NCI-H1048 (cell line): ENCODE data around the gene USP4.

Experiments
- DNase-seq: peaks from one replicate; lab custom pipeline; 2025; lab: John Stamatoyannopoulos, UW

The USP4 gene

DNA sequence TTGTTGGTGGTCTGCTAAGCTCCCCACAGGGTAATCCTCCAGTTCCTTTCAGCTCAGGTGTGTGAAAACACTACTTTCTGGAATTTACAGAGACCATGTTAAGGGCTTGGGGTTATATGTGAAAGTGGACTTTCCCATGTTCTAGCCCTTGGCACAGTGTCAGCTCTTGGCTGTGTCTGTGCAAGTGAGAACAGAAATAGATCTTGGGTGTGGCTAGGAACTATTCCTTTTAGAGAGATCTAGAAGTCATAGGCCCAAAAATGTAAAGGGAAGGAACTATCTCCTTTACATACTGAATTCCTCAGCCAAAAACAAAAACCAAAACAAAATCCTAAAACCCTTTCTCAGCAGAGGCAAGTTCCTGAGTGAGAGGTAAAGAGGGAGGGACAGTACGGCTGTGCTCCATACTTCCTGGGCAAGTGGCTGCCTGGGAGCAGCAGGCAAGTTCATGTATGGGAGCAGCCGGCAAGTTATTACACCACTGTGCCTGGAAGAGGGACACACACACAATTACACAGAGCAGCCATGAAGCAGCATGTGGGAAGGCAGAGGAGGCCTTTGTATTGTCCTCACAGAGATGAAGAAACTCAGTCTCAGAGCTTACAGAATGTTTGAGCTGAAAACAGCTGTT, 43.0 kb downstream of the USP4 start:
- no peak for DNase-seq

DNA sequence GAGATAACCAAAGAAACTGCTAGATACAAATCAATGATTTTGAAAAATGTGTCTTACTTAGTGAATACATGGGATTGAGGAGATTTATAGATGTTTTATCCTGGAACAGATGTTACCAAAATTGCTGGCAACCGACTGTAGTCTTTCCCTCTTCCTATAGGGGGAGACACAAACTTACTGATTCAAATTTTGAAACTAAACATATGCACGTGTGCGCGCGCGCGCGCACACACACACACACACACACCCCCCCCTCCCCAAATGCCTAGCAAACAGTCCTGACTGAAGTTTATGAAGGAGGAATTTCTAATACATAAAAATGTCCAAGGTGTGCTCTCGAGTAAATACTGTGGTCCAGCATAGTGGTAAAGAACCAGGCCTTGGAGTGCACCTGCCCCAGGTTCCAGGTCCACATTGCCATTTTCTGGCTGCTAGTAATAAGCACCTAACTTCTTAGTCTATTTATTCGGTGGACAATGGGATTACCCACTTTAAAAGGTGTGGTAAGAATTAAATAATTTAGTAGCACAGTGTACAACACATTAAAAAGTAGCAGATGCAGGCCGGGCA, 44.3 kb downstream of the USP4 start:
- no peak for DNase-seq

DNA sequence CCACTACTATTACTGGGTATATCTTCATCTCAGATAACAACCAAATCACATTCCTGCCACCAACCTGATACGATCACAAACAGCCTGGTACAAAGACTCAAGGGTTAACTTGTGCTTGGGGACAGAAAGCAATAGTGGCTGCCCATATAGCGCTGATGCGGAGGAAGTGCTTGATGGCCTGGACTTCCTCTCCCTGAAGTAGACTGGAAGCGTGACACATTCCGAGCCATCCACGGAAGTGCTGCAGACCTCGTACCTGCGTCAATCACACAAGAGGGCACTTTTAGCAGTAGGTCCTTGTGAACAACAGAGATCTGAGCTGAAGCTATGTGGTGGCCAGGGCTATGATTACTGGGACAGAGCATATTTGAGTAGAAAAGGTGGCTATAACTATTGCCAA, 45.5 kb downstream of the USP4 start:
- no peak for DNase-seq

DNA sequence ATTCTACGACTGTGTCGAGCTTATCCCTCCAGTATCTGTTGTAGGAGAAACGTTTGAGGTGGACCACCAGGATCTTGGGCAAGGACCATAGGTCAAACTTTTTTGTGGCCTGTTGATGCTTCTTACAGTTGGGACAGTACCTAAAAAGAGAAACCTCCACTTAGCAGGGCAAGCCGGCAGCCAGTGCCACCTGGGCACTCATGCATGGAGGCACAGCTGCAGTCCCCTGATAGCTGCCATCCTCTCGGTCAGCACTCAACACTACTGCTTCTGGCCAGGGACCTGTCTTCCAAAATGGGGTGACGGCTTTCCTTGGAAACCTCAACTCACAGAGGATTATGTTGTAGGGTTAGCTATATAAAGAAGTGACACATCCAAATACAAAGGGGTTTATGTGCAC, 55.9 kb downstream of the USP4 start:
- no peak for DNase-seq

DNA sequence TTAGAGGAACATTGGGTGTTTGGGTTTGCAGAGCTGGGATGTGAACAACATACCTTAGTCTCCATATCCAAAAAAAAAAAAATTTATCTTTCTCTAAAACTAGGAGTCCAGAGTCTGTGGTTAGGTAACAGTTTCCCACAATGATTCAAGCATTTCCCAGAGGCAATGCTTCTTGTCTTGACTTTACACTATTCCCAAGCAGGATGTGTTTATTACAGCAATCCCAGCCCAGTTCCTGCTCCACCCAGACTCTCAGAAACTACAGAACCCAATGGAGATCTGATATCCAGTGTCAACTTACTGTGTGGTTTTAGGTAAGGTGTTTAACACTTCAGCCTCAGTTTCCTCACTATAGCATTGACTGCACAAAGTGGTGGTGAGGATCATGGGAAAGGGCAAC, 60.5 kb downstream of the USP4 start:
- no peak for DNase-seq

DNA sequence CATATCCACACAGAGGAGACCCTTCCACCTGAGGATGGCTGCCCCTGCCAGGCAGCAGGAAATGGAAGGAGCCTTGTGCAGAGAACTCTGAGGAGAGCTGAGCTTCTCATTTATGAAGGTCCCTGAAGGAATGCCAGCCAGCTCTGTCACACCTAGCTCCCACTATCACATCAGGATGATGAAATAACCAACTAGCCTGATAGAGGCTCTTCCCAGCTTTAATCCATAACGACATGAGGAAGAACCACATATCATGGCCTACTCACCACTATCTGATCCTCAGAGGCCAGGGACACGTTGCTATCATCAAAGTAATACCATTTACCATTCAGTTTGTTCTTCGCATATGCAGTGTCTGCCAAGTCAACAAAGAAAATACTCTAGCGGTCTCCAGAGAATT, 61.3 kb downstream of the USP4 start:
- DNase-seq, result no peak

DNA sequence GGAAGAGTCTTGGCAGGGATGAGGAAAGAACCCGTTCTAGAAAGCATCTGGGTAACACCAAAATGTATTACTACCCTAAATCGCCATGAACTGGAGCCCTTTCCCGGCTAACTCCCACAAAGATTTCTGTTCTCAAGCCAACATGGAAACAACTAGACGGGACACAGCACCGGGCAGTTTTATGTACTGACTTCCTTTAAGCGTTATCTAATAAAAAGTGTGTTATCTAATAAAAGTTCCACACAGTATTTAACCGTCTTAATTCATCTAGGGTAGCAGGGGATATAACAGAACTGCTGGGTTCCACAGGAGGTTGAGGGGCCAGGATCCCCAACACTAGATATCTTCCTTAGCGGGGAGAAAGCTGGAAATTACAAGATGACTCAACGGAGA, 62.5 kb downstream of the USP4 start:
- no peak for DNase-seq

DNA sequence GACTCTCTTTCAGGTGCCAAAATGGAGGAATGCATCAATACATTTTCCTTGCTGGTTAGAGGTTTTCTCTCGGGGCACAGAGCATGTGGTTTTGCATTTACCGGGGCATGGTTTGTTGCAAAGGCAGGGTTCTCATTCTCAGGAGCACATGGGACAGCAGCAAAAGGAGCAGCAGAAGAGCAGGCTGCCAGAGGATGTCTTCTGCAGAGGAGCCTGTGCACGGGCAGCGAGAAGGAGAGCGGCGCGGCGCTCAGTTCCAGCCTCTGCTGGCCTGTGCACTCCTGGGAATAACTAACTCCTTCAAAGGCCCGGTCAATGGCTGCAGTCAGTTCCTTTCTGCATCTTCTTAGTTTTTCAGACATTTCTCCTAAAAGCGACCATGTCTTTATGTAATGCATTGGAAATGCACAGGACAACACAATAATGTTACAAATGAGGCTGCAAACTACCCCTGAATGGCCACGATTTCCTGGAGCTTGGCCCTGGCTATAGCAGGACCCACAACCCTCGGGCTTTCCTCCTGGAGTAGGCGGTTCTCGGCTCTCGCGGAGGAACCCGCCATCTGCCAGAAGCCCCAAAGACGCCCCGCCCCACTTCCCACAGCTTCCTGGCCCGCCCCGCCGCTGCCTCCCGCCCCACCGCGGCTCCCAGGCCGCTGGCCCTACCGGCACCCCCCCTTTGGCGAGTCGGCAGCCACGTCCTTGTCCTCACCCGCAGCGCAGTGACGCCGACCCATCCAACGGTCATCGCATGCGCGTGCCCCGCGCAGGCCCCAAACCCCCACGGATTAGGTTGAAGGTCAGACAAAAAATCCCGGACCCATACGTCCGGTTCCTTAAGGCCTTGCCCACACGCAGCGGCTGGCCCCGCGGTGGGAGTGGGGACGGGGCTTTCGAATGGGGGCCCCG, 63.1 kb downstream of the USP4 start, which contains the start of gene C3orf62:
Gene C3orf62 (minus strand): TSS at position 758 of the 908 bp plus-strand sequence. CDS start 360 bp downstream, at position 398.
- DNase-seq, result no peak

DNA sequence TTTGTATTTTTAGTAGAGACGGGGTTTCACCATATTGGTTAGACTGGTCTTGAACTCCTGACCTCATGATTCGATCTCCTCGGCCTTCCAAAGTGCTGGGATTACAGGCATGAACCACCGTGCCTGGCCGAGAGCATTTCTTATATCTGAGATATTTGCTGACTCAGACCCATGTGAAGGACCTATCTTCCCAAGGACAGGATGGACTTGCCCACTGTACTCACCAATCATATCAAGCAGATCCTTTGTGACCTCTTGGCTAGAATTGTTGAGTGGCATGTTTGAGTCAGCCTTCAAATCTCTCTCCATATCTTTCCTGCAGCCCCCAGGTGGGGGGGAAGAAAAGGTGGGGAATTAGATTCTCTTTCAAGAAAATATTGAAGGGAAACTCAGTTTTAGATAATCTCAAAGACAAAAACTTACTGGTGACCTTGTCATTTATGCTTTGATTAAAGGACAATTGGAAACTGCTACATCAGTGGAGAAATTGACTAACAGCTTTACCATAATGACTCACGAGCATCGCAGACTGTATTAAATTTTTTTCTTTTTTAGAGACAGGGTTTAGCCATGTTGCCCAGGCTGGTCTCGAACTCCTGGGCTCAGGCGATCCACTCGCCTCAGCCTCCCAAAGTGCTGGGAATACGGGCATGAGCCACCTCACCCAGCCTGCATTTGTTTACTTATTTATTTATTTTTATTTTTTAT, 65.9 kb downstream of the USP4 start:
- no peak for DNase-seq

DNA sequence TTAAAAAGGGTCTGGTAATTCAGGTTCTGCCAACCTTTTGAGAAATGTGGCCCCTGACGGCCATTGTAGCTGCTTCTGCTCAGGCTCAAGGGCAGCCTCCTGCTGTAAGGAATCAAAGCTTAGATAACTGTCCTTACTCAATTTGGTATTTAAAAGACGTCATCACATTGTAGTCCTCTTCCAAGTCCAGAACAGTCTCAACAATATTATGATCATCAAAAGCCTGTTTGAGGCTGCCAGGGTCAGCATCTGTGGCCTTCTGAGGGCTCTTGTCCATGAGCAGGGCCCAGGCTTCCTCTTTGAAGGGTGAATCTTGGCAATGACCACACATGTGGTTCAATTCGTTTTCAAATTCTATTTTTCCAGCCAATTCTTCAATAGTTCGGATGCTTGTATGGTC, 68.8 kb downstream of the USP4 start:
- no peak for DNase-seq

DNA sequence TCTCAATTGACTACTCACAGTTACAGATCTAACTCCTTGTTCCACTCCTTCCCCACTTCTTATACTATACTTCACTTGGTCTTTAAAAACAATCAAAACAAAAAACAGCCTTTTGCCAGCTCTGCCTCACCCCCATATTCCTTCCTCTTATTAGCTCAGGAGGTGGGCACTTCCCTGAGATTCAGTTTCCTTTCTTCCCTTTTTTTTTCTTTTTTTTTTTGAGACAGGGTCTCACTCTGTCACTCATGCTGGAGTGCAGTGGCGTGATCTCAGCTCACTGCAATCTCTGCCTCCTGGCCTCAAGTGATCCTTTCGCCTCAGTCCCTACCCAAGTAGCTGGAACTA, 69.7 kb downstream of the USP4 start:
- no peak for DNase-seq

DNA sequence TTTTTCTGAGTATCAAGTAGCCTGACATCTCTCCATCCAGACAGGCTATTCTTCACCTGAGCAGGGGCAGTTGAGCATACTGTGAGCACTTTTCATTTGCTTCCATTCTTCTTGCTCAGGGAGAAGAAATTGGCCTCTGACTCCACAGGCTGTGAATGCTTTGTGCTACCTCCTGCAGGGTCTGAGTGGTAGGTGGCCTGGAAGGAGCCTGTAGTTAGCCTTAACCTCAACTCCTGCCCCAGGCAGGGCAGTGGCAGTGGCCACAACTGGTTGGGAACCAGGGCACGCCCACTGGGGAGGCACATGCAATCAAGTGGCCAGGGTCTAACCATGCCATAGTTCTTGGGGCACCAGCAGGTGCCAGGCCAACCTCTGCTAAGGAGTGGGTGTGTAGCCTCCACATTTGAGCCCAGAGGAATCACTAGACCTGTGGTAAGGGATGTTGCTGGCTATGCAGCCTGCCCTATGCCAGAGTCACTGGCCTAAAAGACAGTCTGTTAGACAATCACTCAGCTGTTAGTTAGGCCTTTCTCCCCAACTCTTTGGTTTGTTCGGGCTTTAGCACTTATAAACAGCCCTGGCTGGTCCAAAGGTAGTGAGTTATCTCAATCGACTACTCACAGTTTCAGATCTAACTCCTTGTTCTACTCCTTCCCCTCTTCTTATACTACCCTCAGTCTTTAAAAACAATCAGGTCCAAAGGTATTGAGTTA, 70.3 kb downstream of the USP4 start:
- no peak for DNase-seq

DNA sequence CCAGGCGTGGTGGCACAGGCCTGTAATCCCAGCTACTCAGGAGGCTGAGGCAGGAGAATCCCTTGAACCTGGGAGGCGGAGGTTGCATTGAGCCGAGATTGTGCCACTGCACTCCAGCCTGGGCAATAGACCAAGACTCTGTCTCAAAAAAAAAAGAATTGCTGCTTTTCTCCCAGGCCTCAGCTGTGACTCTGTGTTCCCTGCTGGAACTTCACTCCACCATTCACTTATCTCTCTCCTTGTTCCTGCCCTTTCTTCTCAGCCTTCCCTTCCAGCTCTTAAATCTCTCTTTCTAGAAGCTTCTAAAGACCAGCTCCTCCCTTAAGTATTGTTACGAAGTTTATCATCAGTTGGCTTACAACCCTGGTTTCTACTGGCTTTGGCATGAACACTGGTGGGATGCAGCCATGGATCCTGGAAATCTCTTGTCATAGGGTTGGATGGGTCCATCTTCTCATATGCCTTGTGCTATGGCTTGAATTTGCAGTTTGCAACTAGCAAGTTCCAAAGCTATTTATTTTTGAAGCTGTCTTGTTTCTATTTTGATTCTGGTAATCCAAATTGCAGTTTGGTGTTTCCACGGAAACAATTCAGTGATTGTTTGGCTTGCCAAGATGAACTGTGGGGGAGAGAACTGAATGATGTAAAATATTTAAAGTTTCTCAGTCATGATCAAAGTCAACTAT, 73.3 kb downstream of the USP4 start:
- no peak for DNase-seq

DNA sequence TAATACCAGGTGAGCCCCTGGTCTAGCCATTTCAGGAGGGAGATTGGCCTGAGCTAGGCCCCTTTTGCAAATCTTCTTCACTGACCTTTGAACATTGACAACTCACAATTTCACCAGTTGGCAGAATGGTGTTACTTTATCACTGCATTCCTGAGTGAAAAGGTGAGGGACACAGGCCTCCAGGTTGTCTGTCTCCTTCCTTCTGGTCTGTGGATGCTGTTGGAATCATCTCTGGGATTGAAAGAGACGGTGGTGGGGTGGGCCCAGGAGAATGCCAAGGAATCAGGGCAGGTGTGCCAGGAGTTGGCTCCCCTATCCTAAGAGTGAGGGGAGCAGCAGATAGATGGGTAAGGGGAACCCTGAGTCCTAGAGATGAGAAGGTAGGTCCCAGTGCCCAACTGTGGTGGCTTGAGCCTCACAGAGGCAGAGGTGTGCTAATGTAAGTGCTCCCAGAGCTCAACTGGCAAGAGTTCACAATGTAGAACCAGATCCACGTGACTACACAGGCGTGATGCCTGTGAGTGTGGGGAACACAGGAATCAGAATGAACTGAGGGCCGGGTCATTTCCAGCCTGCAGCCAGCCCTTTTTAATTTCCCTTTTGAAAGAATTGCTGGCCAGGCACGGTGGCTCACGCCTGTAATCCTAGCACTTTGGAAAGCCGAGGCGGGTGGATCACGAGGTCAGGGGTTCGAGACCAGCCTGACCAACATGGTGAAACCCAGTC, 74.0 kb downstream of the USP4 start:
- DNase-seq, result no peak

DNA sequence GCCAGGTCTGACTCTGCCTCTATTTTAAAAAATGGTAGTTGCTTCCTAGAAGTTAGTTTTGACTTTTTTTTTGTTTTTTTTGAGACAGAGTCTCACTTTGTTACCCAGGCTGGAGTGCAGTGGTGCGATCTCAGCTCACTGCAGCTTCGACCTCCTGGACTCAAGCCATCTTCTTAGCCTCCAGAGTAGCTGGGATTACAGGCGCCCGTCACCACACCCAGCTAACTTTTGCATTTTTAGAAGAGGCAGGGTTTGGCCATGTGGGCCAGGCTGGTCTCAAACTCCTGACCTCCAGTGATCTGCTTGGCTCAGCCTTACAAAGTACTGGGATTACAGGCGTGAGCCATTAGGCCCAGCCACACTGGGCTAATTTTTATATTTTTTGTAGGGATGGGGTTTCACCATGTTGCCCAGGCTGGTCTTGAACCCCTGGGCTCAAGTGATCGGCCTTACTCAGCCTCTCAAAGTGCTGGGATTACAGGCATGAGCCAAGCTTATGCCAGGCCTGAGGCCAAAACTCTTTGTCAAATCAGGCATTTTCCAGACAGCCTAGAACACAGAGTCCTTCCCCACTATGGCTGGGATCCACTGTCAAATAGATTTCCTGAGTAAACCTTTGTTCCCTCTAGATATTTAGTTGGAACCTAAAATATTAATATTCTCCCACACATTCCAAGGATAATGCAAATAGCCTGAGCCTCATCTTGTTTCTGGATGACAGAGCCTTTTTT, 76.5 kb downstream of the USP4 start:
- no peak for DNase-seq

DNA sequence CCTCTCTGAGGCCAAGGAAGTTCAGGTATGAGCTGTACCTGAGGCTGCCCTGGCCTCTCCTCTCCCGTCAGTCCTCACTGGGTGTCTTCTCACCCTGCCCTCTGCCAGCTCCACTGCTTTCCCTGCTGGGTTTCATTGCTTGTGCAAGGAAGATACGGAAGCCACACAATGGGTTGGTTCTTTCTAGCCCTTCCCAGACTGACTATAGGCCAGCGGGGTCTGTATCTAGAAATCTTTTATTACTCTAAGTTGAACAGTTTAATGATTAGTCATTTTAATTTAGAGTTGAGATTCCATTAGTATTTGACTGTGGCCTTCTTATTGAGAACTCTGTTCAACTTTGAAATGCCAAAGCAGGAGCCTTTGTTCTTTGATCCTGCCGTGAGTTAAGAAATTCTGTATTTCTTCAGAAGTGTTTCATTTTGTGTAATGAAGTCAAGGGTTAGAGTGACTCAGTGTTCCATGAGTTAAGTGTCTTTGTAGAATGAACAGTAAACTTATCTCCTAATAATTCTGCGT, 79.0 kb downstream of the USP4 start:
- no peak for DNase-seq

DNA sequence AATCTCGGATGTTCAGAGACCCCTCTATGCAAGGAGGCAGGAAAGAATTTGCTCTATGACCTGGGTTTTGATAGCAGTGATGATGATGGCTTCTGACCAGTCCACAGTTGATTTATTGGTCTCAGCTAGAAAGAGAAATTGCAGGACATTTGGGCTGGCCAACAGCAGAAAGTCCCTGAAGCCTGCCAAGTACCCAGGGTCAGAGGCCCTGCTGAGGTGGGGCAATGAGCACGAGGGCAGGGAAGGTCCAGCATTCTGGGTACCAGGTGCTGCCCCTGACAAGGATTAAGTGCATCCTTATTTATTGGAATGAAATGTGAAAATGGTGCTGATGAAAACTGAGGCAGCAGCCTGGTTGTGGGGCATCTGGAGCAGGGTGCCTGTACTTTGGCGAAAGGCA, 82.7 kb downstream of the USP4 start:
- DNase-seq, result no peak

DNA sequence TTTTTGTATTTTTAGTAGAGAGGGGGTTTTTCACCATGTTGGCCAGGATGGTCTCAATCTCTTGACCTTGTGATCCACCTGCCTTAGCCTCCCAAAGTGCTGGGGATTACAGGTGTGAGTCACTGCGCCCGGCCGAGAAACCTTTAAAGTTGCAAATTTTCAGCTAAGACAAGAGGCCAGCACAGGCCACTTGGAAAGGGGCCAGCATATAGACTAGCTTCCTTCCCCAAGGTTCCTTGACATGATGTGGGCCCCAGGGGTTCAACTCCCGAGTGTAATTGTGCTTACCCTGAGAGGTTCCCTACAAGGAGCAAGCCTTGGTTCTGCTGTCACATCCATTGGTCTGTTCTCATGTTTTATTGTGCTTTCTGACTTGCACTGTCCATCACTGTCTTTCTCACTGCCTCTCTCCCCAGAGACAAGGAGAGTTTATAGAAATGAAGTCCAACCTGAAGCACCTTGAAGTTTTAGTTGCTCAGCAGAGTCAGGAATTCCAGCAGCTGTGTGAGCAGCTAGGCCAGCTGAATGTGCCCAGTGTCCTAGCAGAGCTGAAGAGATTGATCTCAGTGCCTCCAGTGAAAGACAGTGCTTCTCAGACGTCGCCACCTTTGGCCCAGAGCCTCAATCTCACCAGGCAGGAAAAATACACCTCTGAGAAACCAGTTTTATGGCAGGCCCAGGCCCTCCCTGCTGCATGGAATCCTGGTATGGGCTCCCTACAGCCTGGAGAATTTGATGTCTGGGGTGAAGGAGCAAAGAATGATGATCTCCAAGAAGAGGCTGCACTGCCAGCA, 83.9 kb downstream of the USP4 start:
- no peak for DNase-seq

DNA sequence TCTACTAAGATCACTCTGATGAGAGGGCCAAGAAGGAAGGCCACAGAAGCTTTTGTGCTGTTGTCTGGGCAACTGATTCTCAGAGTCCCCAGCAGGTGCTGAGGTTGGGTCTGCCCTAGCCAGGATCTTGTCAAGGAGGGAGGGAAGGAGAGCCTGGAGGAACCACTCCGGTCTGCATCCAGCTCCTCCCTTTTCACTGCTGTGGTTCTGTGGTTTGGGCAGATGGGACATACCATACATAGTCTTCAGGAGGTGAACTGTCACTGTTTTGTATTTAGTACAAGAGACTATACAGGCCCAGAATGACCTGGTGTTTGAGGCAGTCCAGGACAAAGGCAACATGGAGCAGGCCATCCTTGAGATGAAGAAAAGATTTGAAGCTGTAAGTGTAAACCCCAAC, 84.7 kb downstream of the USP4 start:
- no peak for DNase-seq
